ENCODE measurements around the gene ST8SIA5.

Gene ST8SIA5

GRCh38 chr18:46625069-46625468 lies 131.8 kb downstream of the ST8SIA5 start:
- no peak for DNase-seq (ENCODE audit: low read depth)

- DNase-seq (ENCODE audit: low read depth), result peak; percentile 2
These were observed 132.7 kb downstream of the ST8SIA5 start for GRCh38 chr18:46624127-46624526.

- DNase-seq (ENCODE audit: low read depth), result no peak
These were observed 133.3 kb downstream of the ST8SIA5 start for GRCh38 chr18:46623541-46623940.

- no peak for DNase-seq (ENCODE audit: low read depth)
These were observed 133.9 kb downstream of the ST8SIA5 start for GRCh38 chr18:46622999-46623398.

GRCh38 chr18:46622451-46622850 lies 134.4 kb downstream of the ST8SIA5 start:
- DNase-seq (ENCODE audit: low read depth), result no peak

- no peak for DNase-seq (ENCODE audit: low read depth)
These were observed 135.0 kb downstream of the ST8SIA5 start for GRCh38 chr18:46621871-46622270.

GRCh38 chr18:46621111-46621766 lies 135.6 kb downstream of the ST8SIA5 start:
- no peak for DNase-seq (ENCODE audit: low read depth)

GRCh38 chr18:46619559-46619958 lies 137.3 kb downstream of the ST8SIA5 start:
- no peak for DNase-seq (ENCODE audit: low read depth)
